Esophagus muscularis mucosa (tissue), 4 donors: Measurements from ENCODE around the gene ZNF644. TPM values are rescaled to one million over a fixed set of nuclear protein-coding genes. Genes with fewer than 3 reads are reported as not detected.

ENCODE experiments used
- DNase-seq: peaks from one replicate; pipeline ENCODE4 v3.0.0-alpha.2; 2017; ENCODE audit errors: extremely low spot score
- H3K27ac ChIP-seq, 4 donors: fragments of 200-600 bp; sonication (generic); replicated peaks in 1 of 4; 1 replicate in 3 of 4; 2 replicates in 1 of 4; pipeline ENCODE4 v1.5.1; 2016 to 2019; ENCODE audit warnings: mild to moderate bottlenecking in 1 of 4
- H3K27me3 ChIP-seq, 4 donors: fragments of 200-600 bp; sonication (generic); one replicate each; pipeline versions ENCODE4 v1.5.1 to v1.6.0; 2016 to 2019
- H3K36me3 ChIP-seq, 4 donors: fragments of 200-600 bp; sonication (generic); one replicate each; pipeline ENCODE4 v1.5.1; 2016 to 2019
- H3K4me1 ChIP-seq, 4 donors: fragments of 200-600 bp; sonication (generic); one replicate each; pipeline ENCODE4 v1.5.1; 2016 to 2019
- H3K4me3 ChIP-seq, 4 donors: fragments of 200-600 bp; sonication (generic); 1 replicate in 2 of 4; 2 replicates in 2 of 4; pipeline ENCODE4 v1.5.1; 2016 to 2019; ENCODE audit warnings: mild to moderate bottlenecking in 4 of 4, moderate library complexity in 1 of 4
- H3K9me3 ChIP-seq, 4 donors: fragments of 200-600 bp; sonication (generic); 1 replicate in 3 of 4; 2 replicates in 1 of 4; pipeline ENCODE4 v1.5.1; 2016 to 2019
- EP300 ChIP-seq: sonication (generic); formaldehyde crosslinking; IDR thresholded peaks from one replicate; pipeline ENCODE4 v1.6.1; 2017; ENCODE audit warnings: antibody characterized with exemption
- POLR2A ChIP-seq: fragments of 450-650 bp; IDR thresholded peaks from one replicate; pipeline ENCODE4 v1.6.1; 2017; ENCODE audit warnings: antibody characterized with exemption, moderate library complexity, mild to moderate bottlenecking, low read depth
- POLR2AphosphoS5 ChIP-seq, 2 donors: sonication (generic); formaldehyde crosslinking; IDR thresholded peaks; one replicate each; pipeline ENCODE4 v1.6.1; 2017; ENCODE audit warnings: antibody characterized with exemption in 2 of 2
- WGBS: methylation state at CpG from one replicate; pipeline ENCODE4 v1.1.5; 2018; 5-methylcytosine and 5-hydroxymethylcytosine counted together
- intact Hi-C: fragments of 100-400 bp; cut with DNase I; formaldehyde crosslinking; loops from one replicate; pipeline ENCODE4 v1.15.1; 2023
- total RNA-seq, 4 donors: library from RNA; depleted of rRNA; stranded (reverse); fragments of >200 nt; gene quantifications; one replicate each; pipeline versions ENCODE4 v1.1.0 to v1.2.1, GENCODE V29; 2016
- TF ChIP-seq, protein P1 (sequence below), 3 experiments: fragments of 200-600 bp in 2 of 3; fragments of 450-650 bp in 1 of 3; sonication (generic) in 2 of 3; IDR thresholded peaks; one replicate each; pipeline ENCODE4 v1.5.1; 2017 to 2019; ENCODE audit warnings: antibody characterized with exemption in 3 of 3, mild to moderate bottlenecking in 2 of 3, moderate library complexity in 1 of 3

ZNF644 gene
- total RNA-seq, 4 donors from 2014 or later = 44.8 to 64.8 (median 45.2) TPM

DNA sequence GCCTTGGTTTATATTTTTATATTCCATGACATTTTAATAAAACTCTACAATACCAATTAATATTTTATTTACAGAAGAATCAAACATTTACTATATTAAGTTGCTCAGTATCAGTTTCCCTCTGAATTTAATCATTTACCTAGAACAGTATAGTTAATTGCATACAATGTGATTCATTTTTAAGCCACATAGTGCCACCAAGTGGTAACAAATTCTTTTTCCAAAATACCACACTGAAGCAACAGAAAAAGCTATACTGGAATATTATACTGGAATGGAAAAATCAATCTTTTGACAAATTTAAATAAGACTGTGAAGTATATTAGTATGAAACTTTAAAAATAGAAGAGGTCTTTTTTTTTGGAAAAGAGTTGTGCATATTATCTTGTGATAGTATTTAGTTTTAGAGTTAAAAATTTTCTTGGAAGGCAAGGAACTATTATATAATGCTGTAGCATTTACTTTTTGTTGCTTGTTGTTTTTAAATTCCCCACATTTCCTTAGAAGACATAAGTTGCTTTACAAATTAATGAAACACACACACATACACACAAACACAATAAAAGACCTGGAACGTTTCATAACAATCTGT, 57.3 kb downstream of the ZNF644 start:
- H3K36me3 ChIP-seq = no peaks in the 10 kb centered on the region
- 65% methylated on average over 1 of the region's 1 CpG for WGBS
- no peak overlapping the region for H3K27ac ChIP-seq
- no peaks in the 10 kb centered on the region for H3K27me3 ChIP-seq
- DNase-seq = no peak
- H3K4me3 ChIP-seq = no peak overlapping the region
- TF ChIP-seq, protein P1, sequence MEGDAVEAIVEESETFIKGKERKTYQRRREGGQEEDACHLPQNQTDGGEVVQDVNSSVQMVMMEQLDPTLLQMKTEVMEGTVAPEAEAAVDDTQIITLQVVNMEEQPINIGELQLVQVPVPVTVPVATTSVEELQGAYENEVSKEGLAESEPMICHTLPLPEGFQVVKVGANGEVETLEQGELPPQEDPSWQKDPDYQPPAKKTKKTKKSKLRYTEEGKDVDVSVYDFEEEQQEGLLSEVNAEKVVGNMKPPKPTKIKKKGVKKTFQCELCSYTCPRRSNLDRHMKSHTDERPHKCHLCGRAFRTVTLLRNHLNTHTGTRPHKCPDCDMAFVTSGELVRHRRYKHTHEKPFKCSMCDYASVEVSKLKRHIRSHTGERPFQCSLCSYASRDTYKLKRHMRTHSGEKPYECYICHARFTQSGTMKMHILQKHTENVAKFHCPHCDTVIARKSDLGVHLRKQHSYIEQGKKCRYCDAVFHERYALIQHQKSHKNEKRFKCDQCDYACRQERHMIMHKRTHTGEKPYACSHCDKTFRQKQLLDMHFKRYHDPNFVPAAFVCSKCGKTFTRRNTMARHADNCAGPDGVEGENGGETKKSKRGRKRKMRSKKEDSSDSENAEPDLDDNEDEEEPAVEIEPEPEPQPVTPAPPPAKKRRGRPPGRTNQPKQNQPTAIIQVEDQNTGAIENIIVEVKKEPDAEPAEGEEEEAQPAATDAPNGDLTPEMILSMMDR (IDR thresholded peaks at IDR 0.05) = peak; percentile 32 to 37 (median 34)
- TF ChIP-seq POLR2A (no peak), POLR2AphosphoS5 (IDR thresholded peaks at IDR 0.05) (no peak), EP300 (no peak)
- intact Hi-C loops = no loop called here
- peaks cover 0 to 27% (median 12%) of the 10 kb centered on the region in 4 donors for H3K4me1 ChIP-seq
- no peaks in the 10 kb centered on the region for H3K9me3 ChIP-seq

DNA sequence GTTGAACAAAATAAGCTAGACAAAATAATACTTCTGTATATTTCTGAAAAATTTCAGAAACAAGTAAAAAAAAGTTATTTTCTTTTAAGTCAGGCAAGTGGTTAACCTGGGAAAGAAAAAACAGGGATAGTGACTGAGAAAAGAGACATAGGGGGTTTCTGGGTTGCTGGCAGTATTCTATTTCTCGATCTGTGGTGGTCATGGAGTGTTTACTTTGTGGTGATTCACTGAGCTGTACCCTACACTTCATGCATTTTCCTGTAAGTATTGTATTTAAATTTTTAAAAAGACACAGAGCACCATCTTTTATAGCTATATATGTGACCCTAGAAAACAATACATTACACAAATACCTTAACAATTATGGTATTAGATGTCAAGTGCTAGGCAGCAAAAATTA, 58.2 kb downstream of the ZNF644 start:
- TF ChIP-seq, protein P1 (IDR thresholded peaks at IDR 0.05) = no peak
- TF ChIP-seq POLR2AphosphoS5 (IDR thresholded peaks at IDR 0.05) = no peak
- no peak for TF ChIP-seq POLR2A
- TF ChIP-seq EP300 = no peak
- 74% methylated on average over 1 of the region's 1 CpG for WGBS

DNA sequence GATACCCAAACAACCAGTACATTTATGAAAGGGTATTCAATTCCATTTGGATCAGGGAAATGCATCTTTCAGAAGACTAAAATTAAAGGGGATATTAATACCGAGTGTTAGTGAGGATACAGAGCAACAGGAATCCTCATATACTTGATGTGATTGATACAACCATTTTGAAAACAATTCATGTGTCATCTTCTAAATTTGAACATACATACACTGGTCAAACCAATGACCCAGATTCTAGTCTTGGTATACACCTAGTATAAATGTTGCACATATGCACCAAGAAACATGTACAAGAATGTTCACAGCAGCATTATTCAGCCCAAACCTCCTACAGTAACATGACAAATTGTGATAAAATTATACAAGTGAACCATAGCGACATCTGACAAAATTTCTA, 58.6 kb downstream of the ZNF644 start:
- peaks cover 0 to 21% (median 5%) of the 10 kb centered on the region in 4 donors for H3K4me1 ChIP-seq
- no peaks in the 10 kb centered on the region for H3K36me3 ChIP-seq
- no peaks in the 10 kb centered on the region for H3K9me3 ChIP-seq
- H3K27me3 ChIP-seq = no peaks in the 10 kb centered on the region
- no peak for DNase-seq
- no peak overlapping the region for H3K4me3 ChIP-seq
- no peak overlapping the region for H3K27ac ChIP-seq
- no peak for TF ChIP-seq EP300
- TF ChIP-seq, protein P1 (IDR thresholded peaks at IDR 0.05) = no peak
- TF ChIP-seq POLR2AphosphoS5 (IDR thresholded peaks at IDR 0.05) = no peak
- 81% methylated on average over 2 of the region's 2 CpGs for WGBS
- intact Hi-C loops = no loop called here

More for the DNA sequence above, 58.2 kb downstream of the ZNF644 start:
- intact Hi-C loops = no loop called here
- Histone ChIP-seq H3K27me3 (no peaks in the 10 kb centered on the region), H3K9me3 (no peaks in the 10 kb centered on the region), H3K27ac (no peak overlapping the region), H3K36me3 (no peaks in the 10 kb centered on the region), H3K4me1 (peaks cover 0 to 21% (median 7%) of the 10 kb centered on the region in 4 donors), H3K4me3 (no peak overlapping the region)
- DNase-seq = no peak

DNA sequence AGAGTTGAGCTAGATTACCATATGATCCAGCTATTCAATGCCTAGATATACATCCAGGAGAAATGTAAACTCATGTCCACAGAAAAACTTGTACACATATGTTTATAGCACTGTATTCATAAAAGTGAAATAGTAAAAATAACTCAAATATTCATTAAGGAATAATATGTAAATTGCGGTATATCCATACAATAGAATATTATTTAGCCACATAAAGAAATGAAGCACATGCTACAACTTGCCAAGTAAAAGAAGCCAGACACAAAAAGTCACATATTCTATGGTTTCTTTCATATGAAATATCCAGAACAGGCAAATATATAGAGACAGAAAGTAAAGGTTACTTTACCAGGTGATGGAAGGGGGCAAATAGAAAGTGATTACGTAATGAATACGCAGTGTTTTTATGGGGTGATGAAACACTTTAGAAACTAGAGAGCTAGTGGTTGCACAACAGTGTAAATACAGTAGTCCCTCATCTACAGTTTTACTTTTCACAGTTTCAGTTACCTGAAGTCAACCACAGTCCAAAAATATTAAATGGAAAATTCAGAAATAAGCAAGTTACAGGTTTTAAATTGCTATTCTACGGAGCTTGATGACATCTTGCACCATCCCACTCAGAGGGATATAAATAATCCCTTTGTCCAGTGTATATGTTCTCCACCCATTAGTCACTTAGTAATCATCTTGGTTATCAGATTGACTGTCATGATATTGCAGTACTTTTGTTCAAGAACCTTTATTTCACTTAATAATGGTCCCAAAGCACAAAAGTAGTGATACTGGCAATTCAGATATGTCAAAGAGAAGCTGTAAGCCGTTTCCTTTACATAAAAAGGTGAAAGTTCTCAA, 62.3 kb downstream of the ZNF644 start:
- 87% methylated on average over 5 of the region's 5 CpGs for WGBS
- no peak overlapping the region for H3K27ac ChIP-seq
- intact Hi-C loops = loop anchor here (10.0 kb wide), 1 partner anchor 245 kb away; the partner anchor contains the start of gene BARHL2

More for the DNA sequence above, 62.3 kb downstream of the ZNF644 start:
- TF ChIP-seq POLR2AphosphoS5 (IDR thresholded peaks at IDR 0.05) (no peak), POLR2A (no peak), EP300 (no peak)
- TF ChIP-seq, protein P1 (IDR thresholded peaks at IDR 0.05) = no peak
- Histone ChIP-seq H3K4me3 (no peak overlapping the region), H3K4me1 (peaks cover 0 to 21% (median 5%) of the 10 kb centered on the region in 4 donors), H3K36me3 (no peaks in the 10 kb centered on the region), H3K27me3 (no peaks in the 10 kb centered on the region), H3K9me3 (no peaks in the 10 kb centered on the region)
- DNase-seq = no peak
